Astrocyte of the hippocampus (primary cell): ENCODE results near the gene CEP41.
"Not testable (repeated sequence)": the region's sequence is repeated elsewhere in the genome, so short reads cannot be mapped to it uniquely, and the experiment has no call there.

Experiments used
- DNase-seq: peaks from one replicate; pipeline ENCODE4 v3.0.0; 2011; ENCODE audit warnings: low read depth, low spot score

The CEP41 gene

DNA sequence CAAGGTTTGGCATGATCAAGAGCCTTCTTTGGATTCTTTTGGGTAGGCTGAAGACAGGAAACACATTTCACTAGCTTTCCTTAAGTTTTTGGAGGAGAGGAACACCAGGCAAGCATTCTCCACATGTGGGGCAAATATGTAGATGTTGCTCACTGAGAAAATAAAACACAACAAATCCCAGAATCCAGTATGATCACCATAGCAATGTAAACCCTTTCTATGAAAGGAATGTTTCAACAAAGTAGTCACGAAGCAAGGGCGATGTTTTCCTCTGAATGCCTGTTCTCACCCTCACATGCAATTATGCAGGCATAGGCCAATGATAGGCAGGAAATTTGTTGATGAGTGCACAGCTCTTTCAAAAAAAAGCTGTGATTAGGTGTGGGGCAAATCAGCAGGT lies 20.5 kb upstream of the CEP41 start:
- DNase-seq = peak; percentile 5

DNA sequence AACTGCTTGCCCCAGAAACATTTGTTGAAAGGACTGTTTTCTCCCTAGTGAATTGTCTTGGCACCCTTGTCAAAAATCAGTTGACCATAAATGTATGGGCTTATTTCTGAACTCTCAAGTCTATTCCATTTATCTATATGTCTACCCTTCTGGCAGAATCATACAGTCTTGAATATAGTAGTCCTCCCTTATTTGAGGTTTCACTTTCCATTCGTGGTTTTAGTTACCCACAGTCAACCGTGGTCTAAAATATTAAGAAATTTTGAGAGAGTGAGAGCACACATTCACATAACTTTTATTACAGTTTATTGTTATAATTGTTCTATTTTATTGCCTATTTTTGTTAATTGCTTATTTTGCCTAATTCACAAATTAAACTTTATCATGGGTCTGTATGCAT lies 17.4 kb upstream of the CEP41 start:
- DNase-seq = no peak

- DNase-seq = no peak
Measured at GRCh38 chr7:130454959-130455358, 14.1 kb upstream of the CEP41 start.

DNA sequence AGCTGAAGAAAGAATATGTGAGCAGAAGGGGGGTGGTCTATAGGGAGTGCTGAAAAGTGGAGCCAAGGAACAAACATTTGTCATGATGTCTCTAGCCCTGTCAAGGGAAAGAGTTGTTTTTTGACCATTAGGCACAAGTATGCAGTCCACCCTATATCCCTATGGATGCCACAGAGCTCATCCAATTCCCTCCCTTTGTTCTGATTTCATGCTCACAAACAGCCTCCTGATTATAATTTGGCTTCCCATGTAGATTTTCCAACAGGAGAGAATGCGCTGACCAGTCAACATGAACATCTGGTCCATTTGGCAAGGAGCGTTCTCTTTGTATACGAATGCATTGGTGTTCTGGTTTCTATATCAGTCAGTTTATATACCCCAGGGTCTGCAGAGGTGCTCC lies 12.1 kb upstream of the CEP41 start:
- DNase-seq = no peak

- DNase-seq = not testable (repeated sequence)
Measured at GRCh38 chr7:130451344-130451743, 10.5 kb upstream of the CEP41 start.

GRCh38 chr7:130446259-130446658 lies 5.4 kb upstream of the CEP41 start:
- DNase-seq = no peak

- DNase-seq = no peak
Measured at GRCh38 chr7:130444751-130445407, 4.1 kb upstream of the CEP41 start.

DNA sequence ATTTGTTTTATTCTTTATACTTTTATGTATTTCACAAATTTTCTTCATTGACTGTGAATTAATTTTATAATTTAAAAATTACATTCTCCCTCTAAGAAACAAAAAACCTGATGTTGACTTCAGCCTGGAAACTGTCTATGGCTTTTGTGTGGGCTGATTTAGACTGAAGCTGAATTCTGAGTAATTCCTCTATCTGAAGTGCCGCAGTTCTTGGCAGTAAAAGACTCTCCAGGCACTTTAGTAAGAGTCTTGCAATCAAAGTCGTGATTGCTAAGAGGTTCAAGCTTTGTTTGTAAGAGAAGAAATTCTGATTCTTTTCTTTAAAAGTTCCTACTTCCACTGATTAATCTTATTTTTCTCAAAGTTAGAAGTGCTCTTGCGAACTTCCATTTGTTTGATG lies 3.4 kb upstream of the CEP41 start:
- peak; percentile 52 for DNase-seq

- no peak for DNase-seq
Measured at GRCh38 chr7:130442601-130443000, 1.8 kb upstream of the CEP41 start.

DNA sequence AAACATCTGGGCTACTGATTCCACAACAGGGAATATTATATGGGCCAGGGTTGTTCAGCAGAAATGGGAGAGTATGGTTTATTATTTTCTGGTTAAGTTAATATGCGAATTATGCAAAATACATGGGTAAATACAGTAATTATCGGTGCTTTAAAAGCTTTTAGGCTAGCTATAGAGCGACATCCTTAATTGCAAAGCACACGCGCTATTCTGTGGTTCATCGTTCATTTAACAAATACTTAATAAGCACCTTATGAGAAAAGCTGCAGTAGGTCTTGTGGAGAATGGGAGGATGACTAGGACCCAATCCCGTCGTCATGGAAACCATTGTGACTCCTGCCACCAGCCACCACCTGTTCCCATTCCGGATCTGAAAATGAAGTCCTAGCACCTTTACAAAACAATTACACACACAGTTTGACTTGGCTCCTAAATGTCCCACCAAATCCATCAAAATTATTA lies 623 bp upstream of the CEP41 start:
- DNase-seq = peak; percentile 38

DNA sequence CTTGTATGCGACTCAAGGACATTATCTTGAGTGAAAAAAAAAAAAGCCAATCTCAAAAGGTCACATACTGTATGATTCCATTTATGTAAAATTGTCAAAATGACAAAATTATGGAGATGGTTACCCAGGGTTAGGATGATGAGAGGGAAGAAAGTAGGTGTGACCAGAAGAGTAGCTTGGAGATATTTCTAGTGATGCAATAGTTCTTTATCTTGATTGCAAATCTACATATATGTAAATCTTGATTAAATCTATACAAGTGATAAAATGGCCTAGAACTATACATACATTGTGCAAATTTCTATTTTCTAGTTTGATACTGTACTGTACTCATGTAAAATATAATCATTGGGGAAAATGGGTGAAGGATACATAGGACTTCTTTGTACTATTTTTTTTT lies 4.6 kb downstream of the CEP41 start:
- no peak for DNase-seq

- DNase-seq = no peak
Measured at GRCh38 chr7:130435311-130435854, 5.4 kb downstream of the CEP41 start.

- DNase-seq = no peak
Measured at GRCh38 chr7:130433301-130433700, 7.5 kb downstream of the CEP41 start.

DNA sequence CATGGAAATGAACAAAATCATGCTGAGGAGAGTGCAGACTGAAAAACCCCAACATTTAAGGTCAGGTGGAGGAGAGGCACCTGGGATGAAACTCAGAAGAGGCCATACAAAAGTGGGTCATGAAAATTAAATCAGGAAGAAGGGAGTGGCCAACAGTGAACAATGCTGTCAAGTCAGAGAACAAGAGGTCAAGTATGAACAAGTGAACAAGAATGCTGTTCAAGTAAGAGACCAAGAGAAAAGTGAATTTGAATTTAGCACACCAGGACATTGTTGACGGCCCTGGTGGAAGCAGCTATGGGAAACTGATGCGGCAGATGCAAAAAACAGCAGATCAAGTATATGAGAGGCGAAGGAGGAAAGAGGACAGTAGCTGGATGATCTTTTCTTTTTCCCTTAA lies 7.9 kb downstream of the CEP41 start:
- DNase-seq = peak; percentile 34

- no peak for DNase-seq
Measured at GRCh38 chr7:130430841-130431666, 9.8 kb downstream of the CEP41 start.

DNA sequence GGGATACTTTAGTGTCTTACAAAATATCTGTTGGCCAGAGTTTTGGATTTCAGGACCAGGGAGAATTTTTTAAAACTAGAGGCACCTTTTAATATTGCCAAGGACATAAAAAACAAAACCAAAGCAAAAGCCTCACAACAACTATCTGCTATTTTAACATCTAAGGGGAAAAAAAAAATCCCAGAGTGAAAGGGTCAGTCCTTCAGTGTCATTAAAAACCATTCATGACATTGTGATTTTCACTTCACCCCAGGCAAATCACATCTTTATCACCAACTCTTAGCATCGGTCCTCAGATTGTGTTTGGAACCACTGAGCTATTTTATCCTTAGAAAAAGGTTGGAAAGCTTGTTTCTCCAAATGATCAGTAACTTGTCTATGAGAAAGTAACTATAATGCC lies 10.7 kb downstream of the CEP41 start:
- DNase-seq = no peak

- no peak for DNase-seq
Measured at GRCh38 chr7:130429019-130429418, 11.8 kb downstream of the CEP41 start.

GRCh38 chr7:130426564-130426963 lies 14.3 kb downstream of the CEP41 start:
- DNase-seq = no peak

DNA sequence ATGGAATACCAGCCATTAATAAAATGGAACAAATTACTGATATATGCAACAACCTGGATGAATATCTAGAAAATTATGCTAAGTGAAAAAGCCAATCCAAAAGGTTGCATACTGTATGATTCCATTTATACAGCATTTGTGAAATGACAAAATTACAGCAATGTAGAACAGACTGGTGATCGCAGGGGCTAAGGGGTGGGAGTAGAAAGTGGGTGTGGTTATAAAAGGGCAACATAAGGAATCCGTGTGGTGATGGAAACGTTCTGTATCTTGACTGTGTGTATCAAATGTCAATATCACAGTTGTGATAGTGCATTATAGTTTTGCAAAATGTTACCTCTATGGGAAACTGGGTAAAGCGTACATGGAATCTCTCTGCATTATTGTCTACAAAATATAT lies 15.0 kb downstream of the CEP41 start:
- DNase-seq = no peak

DNA sequence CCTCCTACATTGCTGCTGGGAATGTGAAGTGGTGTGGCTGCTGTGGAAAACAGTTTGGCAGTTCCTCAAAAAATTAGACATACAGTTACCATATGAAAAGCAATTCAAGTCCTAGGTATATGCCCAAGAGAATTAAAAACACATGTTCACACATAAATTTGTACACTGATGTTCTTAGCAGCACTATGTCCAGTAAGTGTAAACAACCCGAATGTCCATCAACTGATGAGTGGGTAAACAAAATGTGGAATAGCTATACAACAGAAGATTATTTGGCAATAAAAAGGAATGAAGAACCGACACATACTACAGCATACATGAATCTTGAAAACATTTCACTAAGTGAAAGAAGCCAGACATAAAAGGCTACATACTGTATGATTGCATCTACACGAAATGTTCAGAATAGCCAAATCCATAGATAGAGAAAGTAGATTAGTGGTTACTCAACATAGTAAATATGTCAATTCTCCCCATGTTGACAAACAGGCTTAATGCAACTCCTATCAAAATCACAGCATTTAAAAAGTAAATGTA lies 17.2 kb downstream of the CEP41 start:
- DNase-seq = no peak

DNA sequence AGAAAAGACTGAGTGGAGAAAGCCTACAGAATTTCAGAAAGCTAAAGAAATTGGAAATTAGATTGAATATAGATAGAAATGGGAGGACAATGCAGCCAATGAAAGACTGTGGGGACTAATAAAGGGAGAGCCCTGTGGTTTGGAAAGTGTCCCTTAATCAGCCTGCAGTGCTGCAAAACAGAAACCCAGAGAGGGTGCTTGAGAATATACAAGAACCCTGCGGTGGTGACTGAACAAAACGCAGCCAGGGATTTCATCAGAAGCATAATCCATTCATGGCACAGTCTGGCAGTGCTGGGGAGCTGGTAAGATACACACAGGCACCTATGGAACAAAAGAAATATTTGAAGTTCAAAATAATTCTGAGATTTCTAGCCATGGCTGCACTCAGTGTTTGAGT lies 19.1 kb downstream of the CEP41 start:
- peak; percentile 68 for DNase-seq

DNA sequence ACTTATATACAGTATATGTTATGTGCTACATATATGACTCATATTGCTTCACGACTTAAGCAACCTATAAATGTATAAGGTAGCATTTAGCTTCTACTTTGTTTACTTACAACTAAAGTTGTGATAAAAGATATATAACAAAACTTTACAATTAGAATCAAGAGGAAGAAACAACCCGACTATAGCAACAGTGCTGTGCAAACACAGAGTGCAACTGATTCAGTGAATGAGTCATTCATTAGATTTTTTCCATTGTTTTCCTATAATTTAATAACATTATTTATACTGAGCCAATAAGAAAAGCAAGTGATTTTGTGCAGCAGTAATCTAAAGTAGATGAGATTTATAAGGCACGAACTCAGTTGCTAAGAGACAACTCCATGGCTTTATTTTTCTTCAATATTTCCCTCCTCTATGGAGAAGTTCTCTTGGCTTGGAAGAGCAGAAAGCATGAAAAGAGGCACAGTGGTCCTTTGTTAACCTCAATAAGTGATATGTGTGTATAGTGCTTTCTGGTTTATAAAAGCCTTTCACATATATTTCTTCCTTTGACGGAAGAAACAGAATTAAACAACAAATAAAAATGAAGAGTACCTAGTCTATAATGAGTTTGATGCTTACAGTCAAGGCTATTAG lies 19.8 kb downstream of the CEP41 start:
- DNase-seq = no peak
